CD4-positive, alpha-beta T cell (primary cell): ENCODE data around the gene SEPTIN7. TPM values are rescaled to one million over a fixed set of nuclear protein-coding genes. Genes with fewer than 3 reads are reported as not detected.

ENCODE experiments used
- ATAC-seq: fragments of 200-7000 bp; cut with Tn5 transposase; one replicate; pipeline ENCODE4 v1.10.0; 2022; ENCODE audit warnings: mild to moderate bottlenecking; ENCODE audit not compliant: poor library complexity
- CTCF ChIA-PET: fragments of 350-600 bp; sonication (Branson Sonifier 250); formaldehyde crosslinking; loops from one replicate; lab custom pipeline; 2021; ENCODE audit warnings: antibody characterized with exemption, inconsistent platforms; lab: Charles Lee
- POLR2A ChIA-PET: fragments of 350-600 bp; sonication (Branson Sonifier 250); formaldehyde crosslinking; loops from one replicate; lab custom pipeline; 2021; ENCODE audit warnings: antibody characterized with exemption, inconsistent platforms; lab: Charles Lee
- DNase-seq, 14 experiments: peaks; one replicate each; pipeline ENCODE4 v3.0.0-alpha.2; 2013 to 2020; ENCODE audit warnings: mixed read lengths in 2 of 14
- H3K27ac ChIP-seq, 2 donors: one replicate each; pipeline versions ENCODE4 v1.5.1 to v1.7.0; 2013; ENCODE audit warnings: low read length in 2 of 2, low read depth in 1 of 2, mild to moderate bottlenecking in 1 of 2
- H3K27me3 ChIP-seq, 2 experiments: 1 replicate in 1 of 2; 2 replicates in 1 of 2; pipeline versions ENCODE4 v1.6.1 to v1.7.0; 2013; ENCODE audit warnings: low read length in 2 of 2, control low read depth in 1 of 2, mild to moderate bottlenecking in 1 of 2, moderate library complexity in 1 of 2; ENCODE audit not compliant: insufficient read depth in 2 of 2, control insufficient read depth in 1 of 2
- H3K36me3 ChIP-seq: one replicate; pipeline ENCODE4 v1.6.1; 2013; ENCODE audit warnings: low read length, control low read depth; ENCODE audit not compliant: insufficient read depth
- H3K4me1 ChIP-seq: one replicate; pipeline ENCODE4 v1.6.1; 2013; ENCODE audit warnings: low read length, control low read depth; ENCODE audit not compliant: insufficient read depth
- H3K4me3 ChIP-seq: one replicate; pipeline ENCODE4 v1.5.1; 2013; ENCODE audit warnings: mild to moderate bottlenecking, low read length, moderate library complexity
- H3K9me3 ChIP-seq, 2 experiments: 1 replicate in 1 of 2; 2 replicates in 1 of 2; pipeline versions ENCODE4 v1.6.1 to v1.7.0; 2013; ENCODE audit warnings: low read length in 2 of 2, mild to moderate bottlenecking in 2 of 2, control low read depth in 1 of 2, moderate library complexity in 1 of 2; ENCODE audit not compliant: control insufficient read depth in 1 of 2, insufficient read depth in 1 of 2
- H3K27ac Mint-ChIP-seq: one replicate; pipeline ENCODE4 v1.8.0; 2020; ENCODE audit warnings: mixed read lengths
- H3K27me3 Mint-ChIP-seq: one replicate; pipeline ENCODE4 v1.8.0; 2021; ENCODE audit warnings: mixed read lengths
- H3K36me3 Mint-ChIP-seq: one replicate; pipeline ENCODE4 v1.8.0; 2021; ENCODE audit warnings: low read depth, mixed read lengths
- H3K4me1 Mint-ChIP-seq: one replicate; pipeline ENCODE4 v1.8.0; 2021; ENCODE audit warnings: low read depth, mixed read lengths
- H3K4me3 Mint-ChIP-seq: one replicate; pipeline ENCODE4 v1.8.0; 2020; ENCODE audit warnings: mild to moderate bottlenecking, mixed read lengths
- H3K9me3 Mint-ChIP-seq: one replicate; pipeline ENCODE4 v1.8.0; 2020; ENCODE audit warnings: mixed read lengths
- intact Hi-C, 2 experiments: fragments of 100-400 bp; cut with DNase I in 1 of 2; cut with micrococcal nuclease in 1 of 2; formaldehyde crosslinking; loops; one replicate each; pipeline versions ENCODE4 v1.15.1 to v1.9.0; 2023 to 2025; cut with DNase I, micrococcal nuclease
- total RNA-seq, 174 experiments: library from RNA in 2 of 174; stranded (reverse) in 2 of 174; gene quantifications; one replicate each; pipeline ENCODE4 v1.2.3 and lab custom pipeline; 2021 to 2026
- TF ChIP-seq, protein P1 (sequence below): fragments of 200-600 bp; IDR thresholded peaks from one replicate; pipeline ENCODE4 v1.8.0; 2022; ENCODE audit warnings: antibody characterized with exemption, mild to moderate bottlenecking

SEPTIN7 gene
- total RNA-seq, 2 experiments from 2014 or later, result 185 to 186 TPM

DNA sequence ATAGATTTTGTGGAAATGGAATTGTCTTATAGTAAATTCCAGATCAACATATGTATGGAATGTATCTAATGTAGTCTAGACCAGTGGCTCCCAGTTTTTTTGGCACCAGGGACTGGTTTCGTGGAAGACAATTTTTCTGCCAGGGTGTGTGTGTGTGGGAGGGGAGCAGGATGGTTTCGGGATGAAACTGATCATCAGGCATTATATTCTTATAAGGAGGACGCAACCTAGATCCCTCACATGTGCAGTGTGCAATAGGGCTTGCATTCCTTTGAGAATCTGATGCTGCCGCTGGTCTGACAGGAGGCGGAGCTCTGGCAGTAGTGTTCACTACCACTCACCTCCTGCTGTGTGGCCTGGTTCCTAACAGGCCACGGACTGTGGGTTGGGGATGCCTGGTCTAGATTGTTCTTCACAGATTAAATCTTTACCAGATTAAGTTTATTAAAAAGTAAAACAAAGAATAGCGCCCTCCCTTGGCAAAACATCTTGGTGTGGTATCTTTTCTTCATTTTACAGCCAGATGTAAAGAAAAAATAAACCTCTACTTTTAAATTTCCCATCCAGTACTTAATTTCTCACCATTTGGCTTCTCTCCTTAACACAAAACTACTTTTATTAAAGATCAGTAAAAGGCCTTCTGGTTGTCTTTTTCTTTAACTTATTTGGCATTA lies 48.4 kb downstream of the SEPTIN7 start:
- Histone ChIP-seq H3K4me1 (peaks cover 11% of the 10 kb centered on the region), H3K9me3 (no peaks in the 10 kb centered on the region), H3K36me3 (peaks cover 18% of the 10 kb centered on the region), H3K4me3 (no peak overlapping the region), H3K27ac (no peak overlapping the region), H3K27me3 (no peaks in the 10 kb centered on the region)
- H3K9me3 Mint-ChIP-seq, result no peaks in the 10 kb centered on the region
- DNase-seq, result no peak
- peaks cover 76% of the 10 kb centered on the region for H3K4me1 Mint-ChIP-seq
- no peaks in the 10 kb centered on the region for H3K27me3 Mint-ChIP-seq
- ATAC-seq, result no peak
- intact Hi-C loops, result no loop called here
- no peak overlapping the region for H3K4me3 Mint-ChIP-seq
- H3K36me3 Mint-ChIP-seq, result peaks cover 81% of the 10 kb centered on the region
- ChIA-PET CTCF (interaction anchor here (1.3 kb wide), 1 partner anchor 139 kb away, joined by 3 read pairs; no protein-coding TSS in a partner anchor), POLR2A (no interaction called here)
- H3K27ac Mint-ChIP-seq, result peak overlapping the region; percentile 36
- TF ChIP-seq, protein P1, sequence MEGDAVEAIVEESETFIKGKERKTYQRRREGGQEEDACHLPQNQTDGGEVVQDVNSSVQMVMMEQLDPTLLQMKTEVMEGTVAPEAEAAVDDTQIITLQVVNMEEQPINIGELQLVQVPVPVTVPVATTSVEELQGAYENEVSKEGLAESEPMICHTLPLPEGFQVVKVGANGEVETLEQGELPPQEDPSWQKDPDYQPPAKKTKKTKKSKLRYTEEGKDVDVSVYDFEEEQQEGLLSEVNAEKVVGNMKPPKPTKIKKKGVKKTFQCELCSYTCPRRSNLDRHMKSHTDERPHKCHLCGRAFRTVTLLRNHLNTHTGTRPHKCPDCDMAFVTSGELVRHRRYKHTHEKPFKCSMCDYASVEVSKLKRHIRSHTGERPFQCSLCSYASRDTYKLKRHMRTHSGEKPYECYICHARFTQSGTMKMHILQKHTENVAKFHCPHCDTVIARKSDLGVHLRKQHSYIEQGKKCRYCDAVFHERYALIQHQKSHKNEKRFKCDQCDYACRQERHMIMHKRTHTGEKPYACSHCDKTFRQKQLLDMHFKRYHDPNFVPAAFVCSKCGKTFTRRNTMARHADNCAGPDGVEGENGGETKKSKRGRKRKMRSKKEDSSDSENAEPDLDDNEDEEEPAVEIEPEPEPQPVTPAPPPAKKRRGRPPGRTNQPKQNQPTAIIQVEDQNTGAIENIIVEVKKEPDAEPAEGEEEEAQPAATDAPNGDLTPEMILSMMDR, result no peak

DNA sequence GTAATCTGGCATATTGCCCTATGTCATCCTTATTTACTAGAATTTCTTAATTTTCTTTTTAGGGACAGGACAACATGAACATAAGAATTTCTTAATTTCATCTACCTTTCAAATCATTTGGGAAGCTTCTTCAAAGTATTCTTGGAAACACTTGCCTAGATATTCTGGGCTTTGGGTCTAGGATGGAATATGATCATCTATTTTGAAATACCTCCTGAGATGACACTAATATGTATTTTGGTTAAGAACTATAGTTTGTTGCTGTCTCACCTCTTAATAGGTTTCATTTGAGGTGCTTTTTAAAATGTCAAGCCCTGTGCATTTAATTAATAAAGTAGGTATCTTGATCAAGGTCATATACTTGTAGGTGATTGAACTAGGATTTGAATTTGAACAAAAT lies 49.1 kb downstream of the SEPTIN7 start:
- peaks cover 78% of the 10 kb centered on the region for H3K36me3 Mint-ChIP-seq

More for the DNA sequence above, 49.1 kb downstream of the SEPTIN7 start:
- Mint-ChIP-seq H3K9me3 (no peaks in the 10 kb centered on the region), H3K4me3 (no peak overlapping the region), H3K27ac (peak overlapping the region; percentile 3), H3K27me3 (no peaks in the 10 kb centered on the region), H3K4me1 (peaks cover 78% of the 10 kb centered on the region)
- POLR2A ChIA-PET, result no interaction called here
- TF ChIP-seq, protein P1, result no peak
- DNase-seq (no peak), ATAC-seq (no peak)
- no peaks in the 10 kb centered on the region for H3K9me3 ChIP-seq
- CTCF ChIA-PET, result interaction anchor here (1.3 kb wide), 1 partner anchor 140 kb away, joined by 3 read pairs; no protein-coding TSS in a partner anchor
- H3K27me3 ChIP-seq, result no peaks in the 10 kb centered on the region
- peaks cover 8% of the 10 kb centered on the region for H3K4me1 ChIP-seq
- no peak overlapping the region for H3K4me3 ChIP-seq
- intact Hi-C loops, result no loop called here
- H3K36me3 ChIP-seq, result peaks cover 18% of the 10 kb centered on the region
- no peak overlapping the region for H3K27ac ChIP-seq

Other genes starting within 250 kb of the SEPTIN7 start
- 100 to 1,000 TPM; 113 to 127 TPM for gene HERPUD2, start 105.9 kb upstream of the SEPTIN7 start, total RNA-seq